Peyer's patch (tissue), 4 donors: ENCODE data around the gene TOM1L2.

Experiments
- CTCF ChIP-seq, 6 experiments: fragments of 450-650 bp in 4 of 6; fragments of 200-600 bp in 2 of 6; sonication (generic) in 1 of 6; IDR thresholded peaks; one replicate each; pipeline ENCODE4 v1.5.1; 2017 to 2019; ENCODE audit warnings: antibody characterized with exemption in 6 of 6, mild to moderate bottlenecking in 3 of 6, moderate library complexity in 1 of 6
- POLR2A ChIP-seq, 2 donors: fragments of 450-650 bp; IDR thresholded peaks; one replicate each; pipeline ENCODE4 v1.5.1; 2017; ENCODE audit warnings: antibody characterized with exemption in 2 of 2, mild to moderate bottlenecking in 2 of 2, moderate library complexity in 2 of 2

DNA sequence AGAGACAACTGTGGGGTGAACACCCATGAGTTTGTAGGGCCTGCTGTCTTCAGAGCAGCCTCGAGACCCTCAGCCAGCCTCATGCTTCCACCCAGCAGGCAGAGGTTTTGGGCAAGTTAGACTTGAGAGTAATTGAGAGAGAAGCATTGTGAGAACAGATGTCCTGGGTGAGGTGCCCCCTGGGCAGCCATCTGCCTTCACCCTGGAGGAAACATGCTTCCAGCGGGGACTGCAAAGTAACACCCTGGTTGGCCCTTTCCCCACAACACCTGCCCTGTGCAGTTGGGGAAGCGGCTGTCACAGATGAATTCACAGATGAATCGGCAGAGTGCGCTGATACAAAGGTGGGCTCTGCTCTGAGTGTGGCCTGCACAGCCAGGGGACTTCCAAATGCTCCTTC, 43.4 kb upstream of the TOM1L2 start:
- TF ChIP-seq POLR2A (IDR thresholded peaks at IDR 0.05): no peak
- TF ChIP-seq CTCF (IDR thresholded peaks at IDR 0.05): no peak
